Measurements from ENCODE around the gene RCC1. TPM values are rescaled to one million over a fixed set of nuclear protein-coding genes. Genes with fewer than 3 reads are reported as not detected.
"Not testable (repeated sequence)": the region's sequence is repeated elsewhere in the genome, so short reads cannot be mapped to it uniquely, and the experiment has no call there.

The RCC1 gene
- total RNA-seq, 1 donor from 2014 or later: 34.8 TPM

- no peaks in the 10 kb centered on the region for H3K79me2 ChIP-seq (ENCODE audit: low read depth)
- no peaks in the 10 kb centered on the region for H3K36me3 ChIP-seq
- no peak overlapping the region for H3K27ac ChIP-seq
- Mint-ChIP-seq H3K27ac (no peak overlapping the region), H3K27me3 (ENCODE audit: insufficient read depth, low read depth) (no peaks in the 10 kb centered on the region), H3K4me1 (no peaks in the 10 kb centered on the region), H3K9me3 (no peaks in the 10 kb centered on the region), H3K36me3 (peaks cover 18% of the 10 kb centered on the region), H3K4me3 (no peak overlapping the region)
- H2AFZ ChIP-seq (replicated peaks): no peak overlapping the region
- no peak overlapping the region for H3K4me2 ChIP-seq
- no peak for DNase-seq (ENCODE audit: low spot score)
- H4K20me1 ChIP-seq (ENCODE audit: low read depth): no peaks in the 10 kb centered on the region
- TF ChIP-seq EZH2phosphoT487 (IDR thresholded peaks at IDR 0.05) (no peak), CTCF (IDR thresholded peaks at IDR 0.05) (no peak), EZH2 (IDR thresholded peaks at IDR 0.05) (no peak)
- no peak overlapping the region for H3K4me3 ChIP-seq
- no peaks in the 10 kb centered on the region for H3K4me1 ChIP-seq
- H3K27me3 ChIP-seq: no peaks in the 10 kb centered on the region
- H3K9ac ChIP-seq: no peak overlapping the region
- H3K9me3 ChIP-seq (ENCODE audit: low read depth): no peaks in the 10 kb centered on the region
- H3F3A ChIP-seq (ENCODE audit: low read depth): peaks cover 7% of the 10 kb centered on the region
Measured at GRCh38 chr1:28537457-28538199, 31.8 kb downstream of the RCC1 start.

- no peaks in the 10 kb centered on the region for H3K79me2 ChIP-seq (ENCODE audit: low read depth)
- no peak overlapping the region for H3K4me3 Mint-ChIP-seq
- H3K4me1 Mint-ChIP-seq: no peaks in the 10 kb centered on the region
- H3K27ac Mint-ChIP-seq: no peak overlapping the region
- H3K9ac ChIP-seq: no peak overlapping the region
- no peaks in the 10 kb centered on the region for H3K27me3 ChIP-seq
- H3K36me3 ChIP-seq: no peaks in the 10 kb centered on the region
- no peaks in the 10 kb centered on the region for H3K4me1 ChIP-seq
- DNase-seq (ENCODE audit: low spot score): no peak
- H3K9me3 Mint-ChIP-seq: no peaks in the 10 kb centered on the region
- peaks cover 7% of the 10 kb centered on the region for H3F3A ChIP-seq (ENCODE audit: low read depth)
- no peak overlapping the region for H3K4me2 ChIP-seq
- H3K9me3 ChIP-seq (ENCODE audit: low read depth): no peaks in the 10 kb centered on the region
- no peak overlapping the region for H3K27ac ChIP-seq
- H3K36me3 Mint-ChIP-seq: peaks cover 17% of the 10 kb centered on the region
- no peaks in the 10 kb centered on the region for H3K27me3 Mint-ChIP-seq (ENCODE audit: insufficient read depth, low read depth)
- H4K20me1 ChIP-seq (ENCODE audit: low read depth): no peaks in the 10 kb centered on the region
- H3K4me3 ChIP-seq: no peak overlapping the region
- TF ChIP-seq EZH2phosphoT487 (IDR thresholded peaks at IDR 0.05): no peak
- no peak for TF ChIP-seq CTCF (IDR thresholded peaks at IDR 0.05)
- no peak for TF ChIP-seq EZH2 (IDR thresholded peaks at IDR 0.05)
- H2AFZ ChIP-seq (replicated peaks): no peak overlapping the region
Measured at GRCh38 chr1:28538286-28538685, 32.4 kb downstream of the RCC1 start.

- H3K4me3 Mint-ChIP-seq: no peak overlapping the region
- Histone ChIP-seq H3K36me3 (no peaks in the 10 kb centered on the region), H4K20me1 (ENCODE audit: low read depth) (no peaks in the 10 kb centered on the region), H3K9me3 (ENCODE audit: low read depth) (no peaks in the 10 kb centered on the region), H3K27ac (no peak overlapping the region), H2AFZ (replicated peaks) (no peak overlapping the region), H3F3A (ENCODE audit: low read depth) (peaks cover 7% of the 10 kb centered on the region), H3K79me2 (ENCODE audit: low read depth) (no peaks in the 10 kb centered on the region), H3K4me2 (no peak overlapping the region), H3K4me1 (no peaks in the 10 kb centered on the region), H3K9ac (no peak overlapping the region), H3K4me3 (no peak overlapping the region), H3K27me3 (no peaks in the 10 kb centered on the region)
- no peak overlapping the region for H3K27ac Mint-ChIP-seq
- H3K4me1 Mint-ChIP-seq: no peaks in the 10 kb centered on the region
- H3K9me3 Mint-ChIP-seq: no peaks in the 10 kb centered on the region
- peaks cover 3% of the 10 kb centered on the region for H3K27me3 Mint-ChIP-seq (ENCODE audit: insufficient read depth, low read depth)
- TF ChIP-seq CTCF (IDR thresholded peaks at IDR 0.05) (peak; percentile 30), EZH2phosphoT487 (IDR thresholded peaks at IDR 0.05) (no peak), EZH2 (IDR thresholded peaks at IDR 0.05) (no peak)
- H3K36me3 Mint-ChIP-seq: peaks cover 13% of the 10 kb centered on the region
- no peak for DNase-seq (ENCODE audit: low spot score)
Measured at GRCh38 chr1:28540651-28541050, 34.8 kb downstream of the RCC1 start.

- not testable (repeated sequence) for H4K20me1 ChIP-seq (ENCODE audit: low read depth); H3K79me2 ChIP-seq (ENCODE audit: low read depth); H3K9me3 ChIP-seq (ENCODE audit: low read depth); H3K36me3 Mint-ChIP-seq; H3K9ac ChIP-seq; H2AFZ ChIP-seq (replicated peaks); H3K27me3 Mint-ChIP-seq (ENCODE audit: insufficient read depth, low read depth); H3K27ac ChIP-seq; H3K4me1 Mint-ChIP-seq; H3K4me2 ChIP-seq; H3K4me1 ChIP-seq; H3K9me3 Mint-ChIP-seq; DNase-seq (ENCODE audit: low spot score); H3K4me3 Mint-ChIP-seq; H3K27ac Mint-ChIP-seq; H3F3A ChIP-seq (ENCODE audit: low read depth); H3K27me3 ChIP-seq; H3K36me3 ChIP-seq; H3K4me3 ChIP-seq
Measured at GRCh38 chr1:28541414-28542015, 35.7 kb downstream of the RCC1 start.
